Breast epithelium (tissue), 3 donors: ENCODE data around the gene GOLT1A.

Experiments
- CTCF ChIP-seq, 3 donors: fragments of 450-650 bp; IDR thresholded peaks; one replicate each; pipeline ENCODE4 v1.5.1; 2016 to 2017; ENCODE audit warnings: antibody characterized with exemption in 3 of 3, mild to moderate bottlenecking in 3 of 3, moderate library complexity in 3 of 3
- POLR2AphosphoS5 ChIP-seq, 3 donors: sonication (generic); formaldehyde crosslinking; IDR thresholded peaks; one replicate each; pipeline ENCODE4 v1.6.1; 2017; ENCODE audit warnings: antibody characterized with exemption in 3 of 3

- TF ChIP-seq CTCF (IDR thresholded peaks at IDR 0.05) = no peak
- no peak for TF ChIP-seq POLR2AphosphoS5 (IDR thresholded peaks at IDR 0.05)
Measured at GRCh38 chr1:204157962-204158361, 55.8 kb downstream of the GOLT1A start.
